C4-2B (cell line): ENCODE data around the gene VAPA.

Experiments
- CTCF ChIP-seq: fragments of 450-650 bp; conservative IDR thresholded peaks from 2 replicates; pipeline ENCODE4 v1.5.1; 2017; ENCODE audit warnings: mild to moderate bottlenecking
- ZFX ChIP-seq: fragments of 450-650 bp; IDR thresholded peaks from 2 replicates; pipeline ENCODE4 v1.6.1; 2017

GRCh38 chr18:9867071-9867594, 46.7 kb upstream of the VAPA start:
- no peak for TF ChIP-seq CTCF
- TF ChIP-seq ZFX = no peak
